SK-N-MC (cell line): ENCODE results near the gene AGO1.

Experiments
- EZH2 ChIP-seq: fragments of 200-600 bp; sonication (generic); IDR thresholded peaks from one replicate; pipeline ENCODE4 v1.6.1; 2017; ENCODE audit warnings: antibody characterized with exemption
- FOXP2 ChIP-seq: optimal IDR thresholded peaks from 2 replicates; pipeline ENCODE3; 2011; ENCODE audit warnings: mild to moderate bottlenecking, moderate library complexity; ENCODE audit not compliant: insufficient read depth; ENCODE audit errors: extremely low read length, control extremely low read depth
- POLR2AphosphoS5 ChIP-seq: IDR thresholded peaks from 2 replicates; pipeline ENCODE4 v1.6.1; 2012; ENCODE audit warnings: mild to moderate bottlenecking, low read depth, low read length, borderline replicate concordance

- TF ChIP-seq EZH2 (no peak), POLR2AphosphoS5 (no peak), FOXP2 (no peak)
These were observed 47.6 kb upstream of the AGO1 start for GRCh38 chr1:35835398-35835797.
